Inflammatory macrophage treated with lipopolysaccharide for 1 hour (primary cell): ENCODE measurements around the gene SMC5.
"Not testable (repeated sequence)": the region's sequence is repeated elsewhere in the genome, so short reads cannot be mapped to it uniquely, and the experiment has no call there.

Experiments
- DNase-seq, 2 donors: peaks; one replicate each; pipeline ENCODE4 v3.0.0-alpha.2; 2020 to 2022

SMC5 gene

GRCh38 chr9:70278305-70278704, 19.5 kb downstream of the SMC5 start:
- no peak for DNase-seq

DNA sequence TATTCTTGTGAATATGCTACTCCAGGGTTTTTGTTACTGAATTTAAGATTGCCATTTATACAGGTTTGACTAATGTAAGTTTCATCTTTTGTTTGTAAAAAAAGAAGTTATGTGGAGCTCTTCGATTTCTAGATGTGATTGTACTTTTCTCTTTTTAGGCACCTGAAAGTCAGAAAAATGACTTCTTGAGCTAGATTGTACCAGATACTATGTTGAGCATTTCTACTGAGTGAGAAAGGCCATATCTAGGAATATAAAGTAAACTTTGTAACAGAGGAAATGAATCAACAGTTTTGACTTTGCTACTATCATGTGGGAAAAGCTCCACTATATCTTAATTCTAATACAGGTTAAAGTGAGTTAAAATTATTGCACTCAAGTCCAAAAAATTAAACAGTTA, 25.1 kb downstream of the SMC5 start:
- no peak for DNase-seq

DNA sequence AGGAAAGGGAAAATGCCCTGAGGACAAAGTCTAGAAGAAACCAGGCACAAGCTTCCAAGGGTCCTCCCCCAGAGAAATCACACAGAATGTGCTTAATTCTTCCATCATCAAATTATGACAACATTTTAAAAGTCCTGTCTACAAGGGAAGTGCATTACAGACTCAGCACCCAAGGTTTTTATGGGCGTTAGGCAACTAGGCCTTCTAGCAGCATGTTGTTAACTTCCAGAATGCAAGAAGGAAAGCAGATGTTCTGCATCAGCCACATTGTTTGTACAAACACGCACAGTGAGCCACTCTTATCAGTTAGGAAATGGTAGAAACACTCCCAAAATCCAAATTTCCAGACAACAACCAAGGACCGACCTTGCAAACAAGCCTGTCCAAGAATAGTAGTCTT, 26.5 kb downstream of the SMC5 start:
- no peak for DNase-seq

GRCh38 chr9:70285981-70286598, 27.3 kb downstream of the SMC5 start:
- DNase-seq = no peak

DNA sequence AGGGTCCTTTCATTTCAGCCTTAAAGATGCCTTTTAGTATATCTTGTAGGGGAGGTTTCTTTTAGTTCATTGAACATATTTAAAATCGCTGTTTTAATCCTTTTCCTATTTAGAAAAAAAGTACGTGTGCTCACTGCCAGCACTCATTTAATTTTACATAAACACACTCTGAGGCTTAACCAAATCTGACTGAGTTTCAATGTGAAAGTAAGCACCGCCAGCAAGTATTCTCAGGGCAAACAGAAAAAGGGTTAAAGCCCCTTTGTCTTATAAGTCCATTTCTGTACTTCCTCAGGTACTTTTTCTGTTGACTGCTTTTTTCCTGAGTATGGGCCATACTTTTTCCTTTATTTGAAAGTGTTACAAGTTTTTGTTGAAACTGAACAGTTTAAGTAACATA, 31.8 kb downstream of the SMC5 start:
- DNase-seq = no peak

DNA sequence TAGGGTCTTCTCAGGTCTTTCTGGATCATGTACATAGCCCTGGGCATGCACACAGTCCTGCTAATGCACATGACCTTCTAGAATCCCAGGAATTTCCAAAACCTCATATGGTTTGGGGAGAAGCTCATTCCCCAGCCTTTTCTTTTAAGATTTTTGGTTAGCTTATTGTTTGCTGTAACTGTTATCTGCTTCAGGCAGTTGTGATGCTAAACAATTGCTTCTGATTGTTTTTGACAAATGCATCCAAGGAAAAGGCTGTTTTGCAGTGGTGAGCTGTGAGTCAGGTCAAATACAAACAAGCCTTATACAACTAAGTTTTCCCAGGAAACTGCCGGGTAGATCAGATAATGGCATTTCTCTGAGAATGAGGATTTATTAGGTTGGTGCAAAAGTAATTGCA, 32.7 kb downstream of the SMC5 start:
- DNase-seq = no peak

DNA sequence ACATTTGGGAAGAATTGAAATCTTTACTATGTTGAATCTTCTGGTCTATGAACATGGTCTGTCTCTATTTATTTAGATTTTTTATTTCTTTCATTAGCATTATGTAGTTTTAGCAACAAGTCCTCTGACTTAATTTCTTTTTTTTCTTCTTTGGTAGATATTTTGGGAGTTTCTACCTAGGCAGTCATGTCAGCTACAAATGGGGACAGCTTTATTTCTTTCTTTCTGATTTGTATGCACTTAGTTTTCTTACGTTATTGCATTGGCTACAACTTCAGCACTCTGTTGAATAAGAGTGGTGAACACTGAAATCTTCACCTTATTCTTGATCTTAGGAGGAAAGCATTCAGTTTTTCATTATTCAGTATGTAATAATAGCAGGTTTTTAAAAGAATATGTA, 33.5 kb downstream of the SMC5 start:
- DNase-seq = no peak

DNA sequence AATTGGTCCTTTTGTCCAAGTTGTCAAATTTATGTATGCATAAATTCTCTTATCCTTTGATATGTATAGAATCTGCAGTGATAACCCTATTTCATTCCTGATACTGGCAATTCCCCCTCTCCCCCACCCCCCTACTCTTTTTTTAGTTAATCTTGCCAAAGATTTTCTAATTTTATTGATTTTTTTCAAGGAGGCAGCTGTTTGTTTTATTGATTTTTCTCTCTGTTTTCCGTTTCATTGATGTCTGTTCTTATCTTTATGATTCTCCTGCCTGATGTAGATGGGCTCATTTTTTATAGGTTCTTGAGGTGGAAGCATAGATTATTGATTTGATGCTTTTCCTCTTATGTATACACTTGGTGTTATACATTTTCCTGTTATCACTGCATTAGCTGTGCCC, 34.4 kb downstream of the SMC5 start:
- no peak for DNase-seq

GRCh38 chr9:70297141-70297540, 38.4 kb downstream of the SMC5 start:
- DNase-seq = no peak

- DNase-seq = no peak
Measured at GRCh38 chr9:70298245-70298771, 39.5 kb downstream of the SMC5 start.

DNA sequence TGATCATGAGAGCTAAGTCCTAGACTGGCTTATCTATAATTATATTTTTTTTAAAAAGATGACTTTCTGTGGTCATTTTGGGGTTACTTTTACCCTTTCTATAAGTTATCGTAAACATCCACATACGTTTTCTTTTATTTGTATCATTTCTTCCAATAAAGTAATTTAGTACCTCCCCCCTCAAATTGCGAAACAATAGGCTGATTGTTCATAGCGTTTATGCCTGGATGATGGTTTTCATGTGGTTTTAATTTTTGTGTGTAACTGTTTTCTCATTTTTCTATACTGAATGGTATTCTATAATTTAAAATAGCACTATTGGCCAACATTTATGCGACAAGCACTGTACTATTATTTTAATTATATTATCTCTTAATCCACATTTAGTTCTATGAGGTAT, 44.5 kb downstream of the SMC5 start:
- no peak for DNase-seq

DNA sequence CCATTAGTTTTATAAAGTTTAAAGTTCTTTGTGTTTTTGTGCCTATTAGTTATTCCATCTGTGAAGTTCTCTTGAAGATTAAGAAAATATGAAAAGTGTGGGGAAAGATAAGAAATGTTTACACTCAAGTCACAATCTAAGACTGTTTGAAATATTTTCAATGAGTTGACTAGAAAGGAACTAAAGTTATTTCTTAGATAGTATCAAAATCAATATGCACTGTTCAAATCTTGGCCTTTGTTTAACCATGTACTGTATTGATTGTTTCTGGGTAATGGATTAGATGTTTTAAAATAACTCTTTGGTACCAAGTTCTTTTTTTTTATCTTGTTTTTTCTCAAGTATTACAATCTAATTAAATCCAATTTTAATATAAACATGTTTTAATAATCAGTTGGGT, 46.0 kb downstream of the SMC5 start:
- no peak for DNase-seq

GRCh38 chr9:70315389-70315788, 56.6 kb downstream of the SMC5 start:
- no peak for DNase-seq

DNA sequence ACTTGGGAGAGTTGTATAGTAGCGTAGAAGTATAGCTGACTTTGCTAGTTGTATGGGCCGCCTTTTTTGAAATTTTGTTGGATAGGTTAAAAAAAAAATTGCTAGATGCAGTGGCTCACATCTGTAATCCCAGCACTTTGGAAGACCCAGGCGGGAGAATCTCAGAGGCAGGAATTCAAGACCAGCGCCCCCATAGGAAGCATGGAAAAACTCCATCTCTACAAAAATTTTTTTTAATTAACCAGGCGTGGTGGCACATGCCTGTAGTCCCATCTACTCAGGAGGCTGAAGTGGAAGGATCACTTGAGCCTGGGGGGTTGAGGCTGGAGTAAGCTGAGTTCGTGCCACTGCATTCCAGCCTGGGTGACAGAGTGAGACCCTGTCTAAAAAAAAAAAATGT, 59.2 kb downstream of the SMC5 start:
- no peak for DNase-seq

- DNase-seq = no peak
Measured at GRCh38 chr9:70322096-70322495, 63.3 kb downstream of the SMC5 start.

DNA sequence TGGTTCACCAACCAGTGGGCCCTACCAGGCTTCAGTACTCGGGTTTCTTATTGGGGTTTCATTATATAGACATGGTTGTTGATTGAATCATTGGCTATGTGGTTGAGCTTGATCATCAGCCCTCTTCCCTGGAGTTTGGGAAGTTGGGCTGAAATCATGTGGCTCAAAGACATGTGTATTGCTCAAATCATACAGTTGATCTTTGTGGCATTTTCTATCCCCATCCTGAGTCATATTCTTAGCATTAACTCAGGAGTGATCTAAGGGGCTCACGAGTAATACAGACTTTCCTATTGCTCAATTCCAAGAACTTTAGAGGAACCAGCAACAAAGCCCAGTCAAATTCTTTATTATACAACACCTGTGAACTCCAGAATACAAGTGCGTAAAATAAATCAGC, 66.2 kb downstream of the SMC5 start:
- peak; percentile 50 to 85 for DNase-seq

DNA sequence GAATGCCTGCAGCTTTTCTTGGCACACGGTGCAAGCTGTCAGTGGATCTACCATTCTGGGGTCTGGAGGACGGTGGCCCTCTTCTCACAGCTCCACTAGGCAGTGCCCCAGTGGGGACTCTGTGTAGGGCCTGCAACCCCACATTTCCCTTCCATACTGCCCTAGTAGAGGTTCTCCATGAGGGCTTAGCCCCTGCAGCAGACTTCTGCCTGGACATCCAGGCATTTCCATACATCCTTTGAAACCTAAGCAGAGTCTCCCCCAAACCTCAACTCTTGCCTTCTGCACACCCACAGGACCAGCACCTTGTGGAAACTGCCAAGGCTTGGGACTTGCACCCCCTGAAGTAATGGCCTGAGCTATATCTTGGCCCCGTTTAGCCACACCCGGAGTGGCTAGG, 69.8 kb downstream of the SMC5 start:
- not testable (repeated sequence) for DNase-seq

- DNase-seq = peak; percentile 39 to 65
Measured at GRCh38 chr9:70340572-70340971, 81.8 kb downstream of the SMC5 start.

GRCh38 chr9:70347046-70347445, 88.3 kb downstream of the SMC5 start:
- DNase-seq = no peak

- DNase-seq = no peak
Measured at GRCh38 chr9:70352356-70352755, 93.6 kb downstream of the SMC5 start.

DNA sequence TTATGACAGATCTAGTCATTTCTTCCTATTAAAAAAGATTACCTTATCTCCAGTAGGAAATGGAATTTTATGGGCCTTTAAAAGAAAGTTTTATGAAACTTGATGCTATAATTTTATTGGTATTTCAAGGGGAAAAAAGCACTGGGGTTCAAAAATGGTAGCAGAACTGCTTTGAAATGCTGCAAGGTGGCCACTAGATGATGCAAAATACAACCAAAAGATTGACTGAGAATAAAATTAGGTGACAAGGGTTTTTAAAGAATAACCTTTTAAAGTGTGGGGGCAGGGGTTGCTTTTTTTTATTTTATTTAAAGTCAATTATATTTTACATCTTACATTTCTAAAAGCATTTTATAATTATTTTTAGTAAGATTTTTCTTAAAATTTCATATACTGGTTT, 94.0 kb downstream of the SMC5 start:
- DNase-seq = peak in 1 of 2 donors; percentile 10

GRCh38 chr9:70355801-70356200, 97.0 kb downstream of the SMC5 start:
- DNase-seq = no peak

GRCh38 chr9:70362952-70363351, 104.2 kb downstream of the SMC5 start:
- no peak for DNase-seq

GRCh38 chr9:70363760-70364159, 105.0 kb downstream of the SMC5 start:
- peak in 1 of 2 donors; percentile 26 for DNase-seq

- no peak for DNase-seq
Measured at GRCh38 chr9:70367305-70367930, 108.6 kb downstream of the SMC5 start.
